Mesenteric fat pad (tissue), 1 donor: ENCODE measurements around the gene LHFPL2. TPM values are rescaled to one million over a fixed set of nuclear protein-coding genes. Genes with fewer than 3 reads are reported as not detected.

ENCODE experiments used
- DNase-seq: peaks from one replicate; pipeline ENCODE4 v3.0.0-alpha.2; 2020; ENCODE audit warnings: low spot score
- total RNA-seq: library from RNA; stranded (reverse); fragmentation: NEBNext Ultra II Directional; extraction: Animal tissue kit (Norgen Biotek cat#: 25700); gene quantifications from one replicate; pipeline ENCODE4 v1.2.1, GENCODE V29; 2021
- donor health status: DM: yes; HTN: yes; CAD: no.

The LHFPL2 gene
- total RNA-seq, 1 donor from 2014 or later = 76.0 TPM

- DNase-seq = no peak
Observed at GRCh38 chr5:78509145-78509865, 139.3 kb downstream of the LHFPL2 start.

- DNase-seq = no peak
Observed at GRCh38 chr5:78508186-78508765, 140.3 kb downstream of the LHFPL2 start.

DNA sequence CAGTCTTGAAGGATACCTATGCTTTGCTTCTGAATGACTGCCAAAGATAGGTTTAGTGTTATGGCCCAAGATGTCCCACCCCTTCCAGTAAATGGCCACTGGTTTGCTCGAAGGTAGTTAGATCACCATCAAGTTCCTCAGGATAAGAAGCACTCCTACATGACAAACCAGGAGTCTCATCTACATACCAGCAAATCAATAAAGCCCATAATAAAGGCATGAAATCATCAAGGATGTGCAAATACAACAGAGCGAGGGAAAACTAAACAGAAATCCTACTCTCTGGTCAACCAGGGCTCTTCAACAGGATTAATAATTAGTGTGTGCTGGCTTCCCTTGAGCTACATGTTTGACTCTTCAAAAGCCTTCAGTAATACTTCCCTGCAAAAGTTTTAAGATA is 141.0 kb downstream of the LHFPL2 start:
- no peak for DNase-seq

GRCh38 chr5:78506261-78507024 is 142.1 kb downstream of the LHFPL2 start:
- no peak for DNase-seq

DNA sequence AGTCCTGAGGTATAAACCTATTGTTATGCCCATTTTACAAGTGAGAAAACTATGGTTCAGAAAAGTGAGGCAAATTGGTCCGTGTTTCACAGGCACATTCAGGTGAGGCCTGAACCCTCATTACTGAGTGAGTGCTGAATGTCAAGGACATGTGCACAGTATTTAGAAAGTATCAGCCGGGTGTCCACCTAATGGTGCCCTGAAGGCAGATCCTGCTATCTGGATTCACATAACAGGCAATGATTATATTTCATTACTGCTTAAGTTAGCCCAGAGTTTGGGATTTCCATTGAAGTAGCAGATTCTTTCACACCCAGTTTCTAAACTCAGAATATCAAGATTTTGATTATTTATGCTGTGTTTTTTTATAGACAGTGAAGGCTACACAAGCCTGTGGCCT is 142.7 kb downstream of the LHFPL2 start:
- no peak for DNase-seq

DNA sequence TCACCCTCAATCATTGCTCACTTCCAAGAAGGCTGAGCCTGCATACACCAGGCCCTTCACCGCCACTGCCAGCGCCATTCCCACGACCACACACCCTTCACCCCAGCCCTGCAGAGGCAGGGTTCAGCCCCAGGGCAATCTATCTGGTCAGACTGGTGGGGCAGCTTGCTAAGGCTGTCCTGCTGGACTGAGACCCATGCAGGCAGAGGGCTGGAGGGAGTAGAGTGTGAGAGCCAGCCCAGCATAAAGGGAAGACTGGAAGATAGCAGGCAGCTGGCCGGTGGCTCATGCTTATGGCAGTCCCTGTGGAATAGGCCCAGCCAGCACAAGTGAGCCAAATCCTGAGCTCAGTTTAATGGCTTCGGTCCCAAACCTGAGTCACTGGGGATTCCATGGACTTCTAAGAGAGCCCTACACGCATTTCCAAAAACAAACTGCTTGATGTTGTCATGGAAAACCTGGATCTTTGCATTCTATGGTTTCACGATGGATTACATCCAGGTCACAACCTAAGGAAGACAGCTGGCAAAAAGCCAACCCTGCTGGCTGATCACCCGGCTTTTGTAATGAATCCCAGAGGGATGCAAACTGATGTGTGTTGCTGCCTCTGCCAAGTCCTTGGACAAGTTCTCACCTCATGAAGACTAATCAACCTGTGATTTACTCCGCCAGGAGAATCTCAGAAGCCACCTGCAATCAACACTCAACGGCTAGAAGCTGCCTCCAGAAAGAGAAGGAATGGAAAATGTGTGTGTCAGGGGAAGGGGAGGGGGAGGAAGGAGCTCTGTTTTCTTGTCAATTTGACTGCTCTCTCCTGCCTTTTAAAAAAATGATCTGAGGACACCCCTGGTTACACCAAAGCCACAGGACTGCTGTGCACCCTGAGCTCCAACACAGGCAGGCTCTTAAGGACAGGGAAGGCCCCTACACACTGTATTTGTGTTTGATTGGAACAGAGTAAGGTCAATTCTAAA is 143.6 kb downstream of the LHFPL2 start:
- no peak for DNase-seq

DNA sequence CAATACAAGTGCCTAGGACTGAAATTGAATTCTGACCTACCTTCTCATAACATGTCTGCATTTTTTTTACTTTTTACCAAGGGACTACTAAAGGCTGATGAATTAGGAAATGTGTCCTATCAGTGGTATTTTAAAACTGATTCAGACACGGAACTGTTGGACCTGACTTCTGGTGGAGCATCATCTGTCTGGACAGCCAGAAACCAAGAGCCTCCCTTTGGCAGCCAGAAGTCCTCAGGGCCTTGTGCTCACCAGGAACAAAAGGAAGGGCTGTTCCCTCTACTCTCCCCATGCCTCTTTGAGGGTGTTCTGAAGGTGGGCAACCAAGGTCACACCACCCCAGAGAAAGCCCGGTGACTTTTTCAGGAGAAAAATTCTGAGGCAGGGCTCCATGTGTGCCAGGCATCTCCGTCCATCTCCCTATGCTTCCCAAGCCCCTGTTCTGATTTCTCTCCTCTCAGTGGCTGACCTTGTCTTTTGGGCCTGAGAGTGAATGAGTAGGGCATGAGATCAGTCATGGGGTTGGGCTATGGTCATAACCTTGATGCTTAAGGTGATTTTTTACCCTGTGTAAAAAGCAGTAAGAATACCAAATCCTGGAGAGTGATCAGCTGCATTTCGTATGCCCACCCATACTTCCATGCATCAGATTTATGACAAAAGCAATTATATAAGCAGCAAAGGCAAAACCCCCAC is 144.5 kb downstream of the LHFPL2 start:
- no peak for DNase-seq

GRCh38 chr5:78501411-78502352 is 146.9 kb downstream of the LHFPL2 start:
- no peak for DNase-seq

GRCh38 chr5:78500871-78501270 is 147.7 kb downstream of the LHFPL2 start:
- no peak for DNase-seq

GRCh38 chr5:78500028-78500427 is 148.5 kb downstream of the LHFPL2 start:
- DNase-seq = no peak

DNA sequence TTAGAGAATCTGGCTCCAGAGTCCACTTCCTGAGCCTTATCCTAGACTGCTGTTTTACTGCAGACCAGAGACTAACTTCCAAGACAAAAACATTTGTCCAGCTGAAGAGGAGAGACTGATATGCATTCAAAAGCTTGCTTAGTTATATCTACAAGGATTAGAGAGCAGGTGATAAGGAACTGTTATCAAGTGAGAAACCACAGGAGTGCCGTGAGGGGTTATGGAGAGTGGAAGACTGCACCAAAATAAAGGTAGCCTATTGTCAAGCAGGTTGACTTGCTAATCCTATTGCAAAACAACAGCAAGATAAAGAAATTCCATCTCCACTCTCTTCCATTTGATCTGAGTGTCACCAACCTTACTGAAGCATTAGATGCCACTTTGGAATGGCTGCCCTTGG is 149.1 kb downstream of the LHFPL2 start:
- DNase-seq = no peak

DNA sequence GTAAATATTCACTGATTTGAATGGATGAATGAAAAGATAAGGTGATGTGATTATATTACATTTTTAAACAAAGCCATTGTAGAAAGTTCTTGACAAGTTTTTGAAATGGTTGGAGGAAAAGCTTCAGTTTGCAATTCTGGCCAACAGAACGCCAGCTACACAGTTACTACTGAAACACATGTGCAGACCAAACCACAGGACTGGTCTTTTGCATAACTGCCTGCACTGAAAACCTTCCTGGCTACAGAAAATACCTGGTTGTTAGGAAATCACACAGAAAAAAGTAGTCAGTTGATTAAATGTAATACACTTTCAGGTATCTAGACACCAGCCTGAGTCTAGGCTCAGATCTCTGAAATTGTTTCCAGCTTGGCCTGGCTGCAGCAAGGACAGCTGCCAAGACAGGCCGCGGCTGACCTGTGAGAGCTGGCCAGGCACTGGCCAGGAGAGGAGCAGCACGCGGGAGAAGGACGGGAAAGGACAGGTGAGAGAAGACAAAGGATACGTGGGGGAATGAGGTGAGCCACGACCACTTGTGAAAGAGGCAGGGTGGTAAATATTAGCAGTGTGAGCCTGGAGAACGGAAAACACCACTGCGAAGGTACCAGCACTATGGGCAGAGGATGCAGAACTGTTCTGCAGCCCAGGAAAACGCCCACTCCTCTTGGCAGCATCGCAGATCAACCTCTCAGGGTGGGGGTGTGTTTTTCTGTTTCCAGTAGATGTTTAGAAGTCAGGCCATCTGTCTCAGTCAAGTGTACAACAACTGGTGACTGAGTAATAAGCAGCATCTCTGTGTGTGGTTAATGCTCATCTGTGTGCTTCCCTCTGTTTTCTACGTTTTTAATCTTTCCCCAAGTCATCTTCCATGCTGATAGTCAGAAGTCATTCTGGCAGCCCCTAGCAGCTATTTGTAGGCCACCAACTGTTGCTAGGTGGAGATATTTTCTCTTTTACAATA is 150.7 kb downstream of the LHFPL2 start:
- DNase-seq = no peak

DNA sequence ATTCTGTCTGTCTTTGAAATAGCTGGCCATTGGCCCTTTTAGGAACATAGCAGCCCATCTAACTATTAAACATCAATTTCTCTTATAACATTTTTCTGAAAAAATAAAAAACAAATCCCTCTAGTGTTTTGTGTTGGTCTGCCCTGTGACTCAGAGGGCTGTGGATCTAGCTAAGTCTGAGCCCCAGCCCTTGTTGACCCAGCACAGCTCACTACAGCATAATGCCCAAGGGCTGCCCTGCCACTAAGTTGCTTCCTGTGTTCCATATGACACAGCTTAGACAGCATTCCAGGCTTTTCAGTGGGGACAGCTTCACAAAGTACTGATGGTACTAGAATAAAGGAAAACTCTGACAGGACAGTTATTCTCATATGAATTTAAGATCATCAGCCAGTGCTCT is 152.2 kb downstream of the LHFPL2 start:
- DNase-seq = no peak

- no peak for DNase-seq
Observed at GRCh38 chr5:78495800-78496199, 152.8 kb downstream of the LHFPL2 start.

GRCh38 chr5:78492650-78493049 is 155.9 kb downstream of the LHFPL2 start:
- no peak for DNase-seq

- DNase-seq = no peak
Observed at GRCh38 chr5:78492224-78492623, 156.3 kb downstream of the LHFPL2 start.

DNA sequence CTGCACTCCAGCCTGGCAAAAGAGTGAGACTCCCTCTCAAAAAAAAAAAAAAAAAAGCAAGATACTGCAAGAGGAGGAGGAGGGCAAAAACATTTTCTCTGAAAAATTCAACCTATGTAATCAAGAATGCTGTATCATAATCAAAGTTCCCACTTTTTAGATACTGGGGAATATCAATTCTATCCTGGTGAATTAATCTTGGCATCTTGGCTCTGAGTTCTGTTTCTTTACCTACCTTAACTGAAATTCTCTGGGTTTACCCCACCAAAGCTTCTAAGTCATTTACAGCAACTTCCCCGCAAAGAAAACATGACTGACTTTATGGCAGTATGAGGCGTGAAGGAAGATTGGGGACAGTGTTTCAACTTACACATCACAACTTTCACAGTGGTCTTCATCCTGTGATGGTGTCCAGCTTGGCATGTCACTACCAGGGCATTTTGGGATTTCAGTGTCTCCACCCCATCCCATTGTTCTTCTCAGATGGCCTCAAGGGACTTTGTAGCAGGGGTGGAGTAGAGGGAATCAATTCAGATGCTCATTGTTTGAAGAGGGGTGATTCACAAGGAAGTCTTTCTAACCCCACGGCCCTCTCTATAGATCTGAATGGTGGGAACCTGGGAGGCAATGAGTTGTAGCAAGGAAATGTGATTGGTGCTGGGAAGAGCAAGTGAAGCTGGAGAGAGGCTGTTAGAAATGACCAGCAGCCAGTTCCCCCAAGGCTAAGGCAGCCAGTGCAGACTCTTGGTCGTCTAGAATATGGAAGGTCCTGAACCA is 157.7 kb downstream of the LHFPL2 start:
- DNase-seq = no peak

DNA sequence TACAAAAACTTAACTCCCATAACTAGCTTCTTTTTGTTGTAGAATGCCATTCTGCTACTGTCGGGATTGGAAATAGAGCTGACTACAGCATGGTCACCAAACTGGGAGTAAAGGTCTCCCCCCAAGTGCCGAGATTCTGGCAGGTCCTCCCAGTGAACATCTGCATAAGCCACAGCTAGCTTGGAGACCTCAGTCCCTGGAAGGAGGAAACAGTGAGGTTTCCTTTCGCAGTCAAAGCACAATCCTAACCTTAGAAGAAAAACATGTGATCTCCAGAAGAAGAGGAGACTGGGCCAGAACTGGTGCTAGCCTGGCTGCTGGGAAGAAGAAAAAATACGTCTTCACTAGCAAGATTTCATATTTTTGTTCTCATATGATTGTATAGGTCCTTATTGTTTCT is 160.7 kb downstream of the LHFPL2 start:
- no peak for DNase-seq
